HepG2 (cell line): Measurements from ENCODE around the gene SPACA4. TPM values are rescaled to one million over a fixed set of nuclear protein-coding genes. Genes with fewer than 3 reads are reported as not detected.
A peak's percentile ranks its signal among the peaks of the same experiment; 100 is the strongest.

Source experiments
- ATAC-seq: fragments of 200-7000 bp; cut with Tn5 transposase; 3 replicates; pipeline ENCODE4 v1.9.1; 2020; ENCODE audit warnings: mild to moderate bottlenecking, moderate library complexity
- BruUV-seq: library from RNA; stranded (reverse); fragments of 400-500 nt; replicated peaks from 2 replicates; lab custom pipeline; 2021; lab: Mats Ljungman, UMichigan
- CTCF ChIA-PET: fragments of 300-600 bp; formaldehyde crosslinking; extraction: SDS; loops from one replicate; lab custom pipeline; 2021; ENCODE audit warnings: low total read pairs, inconsistent platforms, low intra/inter-chr PET ratio; lab: Yijun Ruan, JAX
- POLR2A ChIA-PET: fragments of 350-600 bp; sonication (Branson Sonifier 250); formaldehyde crosslinking; loops from one replicate; lab custom pipeline; 2020; ENCODE audit warnings: antibody characterized with exemption, inconsistent platforms; lab: Yijun Ruan, JAX
- DNase-seq: peaks from one replicate; pipeline ENCODE4 v3.0.0-alpha.2; 2015; ENCODE audit warnings: low spot score
- FAIRE-seq: peaks from 3 replicates; lab custom pipeline; 2011; peaks lifted over from hg19 to GRCh38; lab: Jason Lieb, UNC
- H2AFZ ChIP-seq: one replicate; pipeline ENCODE4 v1.6.1; 2011; ENCODE audit warnings: low read length, inconsistent platforms
- H3K27ac ChIP-seq: fragments of 300-600 bp; 3 replicates; pipeline ENCODE4 v1.8.0; 2011; ENCODE audit warnings: mixed run types, mild to moderate bottlenecking, mixed read lengths, low read length, inconsistent platforms; ENCODE audit not compliant: insufficient read depth; ENCODE audit errors: extremely low read length
- H3K27me3 ChIP-seq, 2 experiments: fragments of 200-600 bp in 1 of 2; 2 replicates in 1 of 2; 3 replicates in 1 of 2; pipeline versions ENCODE4 v1.6.0 to v1.8.0; 2011; ENCODE audit warnings: low read length in 2 of 2, mild to moderate bottlenecking in 2 of 2, moderate library complexity in 2 of 2, inconsistent platforms in 1 of 2; ENCODE audit not compliant: insufficient read depth in 2 of 2, control insufficient read depth in 1 of 2
- H3K36me3 ChIP-seq, 2 experiments: fragments of 200-600 bp in 1 of 2; replicated peaks in 1 of 2; 2 replicates in 1 of 2; 3 replicates in 1 of 2; pipeline versions ENCODE4 v1.5.1 to v1.8.0; 2011; ENCODE audit warnings: low read length in 2 of 2, inconsistent platforms in 1 of 2; ENCODE audit not compliant: insufficient read depth in 2 of 2, control insufficient read depth in 1 of 2
- H3K4me1 ChIP-seq: 2 replicates; pipeline ENCODE4 v1.5.1; 2012; ENCODE audit warnings: low read length, inconsistent platforms; ENCODE audit not compliant: insufficient read depth
- H3K4me2 ChIP-seq: 2 replicates; pipeline ENCODE4 v1.6.0; 2011; ENCODE audit warnings: low read depth, low read length, inconsistent platforms
- H3K4me3 ChIP-seq, 3 experiments: fragments of 200-600 bp in 1 of 3; sonication (generic), shearing (Covaris generic) in 1 of 3; replicated peaks in 1 of 3; 2 replicates each; pipeline ENCODE4 v1.5.1; 2011 to 2016; ENCODE audit warnings: low read length in 3 of 3, inconsistent platforms in 2 of 3, low read depth in 2 of 3, mild to moderate bottlenecking in 2 of 3, control low read depth in 1 of 3, mixed read lengths in 1 of 3; ENCODE audit not compliant: insufficient read depth in 1 of 3
- H3K79me2 ChIP-seq: one replicate; pipeline ENCODE4 v1.6.1; 2011; ENCODE audit warnings: low read length, inconsistent platforms; ENCODE audit not compliant: insufficient read depth
- H3K9ac ChIP-seq: 2 replicates; pipeline ENCODE4 v1.6.0; 2011; ENCODE audit warnings: mild to moderate bottlenecking, low read depth, low read length, inconsistent platforms; ENCODE audit not compliant: insufficient read depth
- H3K9me3 ChIP-seq: 2 replicates; pipeline ENCODE4 v1.5.1; 2012; ENCODE audit warnings: mild to moderate bottlenecking, low read length
- H4K20me1 ChIP-seq: 2 replicates; pipeline ENCODE4 v1.6.0; 2011; ENCODE audit warnings: inconsistent platforms, mild to moderate bottlenecking, low read length, moderate library complexity; ENCODE audit not compliant: insufficient read depth
- CBFB ChIP-seq: sonication (generic); formaldehyde crosslinking; IDR thresholded peaks from 2 replicates; pipeline ENCODE4 v1.4.0; 2020; ENCODE audit warnings: missing genetic modification reagents
- DRAP1 ChIP-seq: IDR thresholded peaks from 2 replicates; pipeline ENCODE4 v1.6.1; 2016; ENCODE audit warnings: missing genetic modification reagents, missing compliant biosample characterization
- ELK4 ChIP-seq: sonication (generic); formaldehyde crosslinking; IDR thresholded peaks from 2 replicates; pipeline ENCODE4 v1.9.0; 2021; ENCODE audit warnings: missing genetic modification reagents, borderline replicate concordance
- FOXP1 ChIP-seq, 2 experiments: fragments of 450-650 bp in 1 of 2; IDR thresholded peaks; 2 replicates each; pipeline ENCODE4 v1.6.1; 2017 to 2018; ENCODE audit warnings: antibody characterized with exemption in 1 of 2
- GABPA ChIP-seq, 2 experiments: IDR thresholded peaks; 2 replicates each; pipeline ENCODE4 v1.6.1; 2011 to 2016; ENCODE audit warnings: low read depth in 2 of 2, low read length in 1 of 2, missing biosample characterization in 1 of 2, missing genetic modification characterization in 1 of 2
- HES4 ChIP-seq: sonication (generic); formaldehyde crosslinking; IDR thresholded peaks from 2 replicates; pipeline ENCODE4 v1.9.0; 2021; ENCODE audit warnings: mild to moderate bottlenecking, missing genetic modification reagents, borderline replicate concordance
- HNRNPH1 ChIP-seq: fragments of 200-400 bp; formaldehyde crosslinking; optimal IDR thresholded peaks from 2 replicates; pipeline ENCODE3; 2017; ENCODE audit warnings: mild to moderate bottlenecking, low read depth, low read length
- MLXIP ChIP-seq: sonication (generic); formaldehyde crosslinking; IDR thresholded peaks from 2 replicates; pipeline ENCODE4 v1.9.0; 2021; ENCODE audit warnings: missing genetic modification reagents, borderline replicate concordance
- MXI1 ChIP-seq: IDR thresholded peaks from 3 replicates; pipeline ENCODE4 v1.6.1; 2012; ENCODE audit warnings: low read depth, low read length, inconsistent platforms, borderline replicate concordance
- PTBP1 ChIP-seq: fragments of 200-400 bp; formaldehyde crosslinking; IDR thresholded peaks from 2 replicates; pipeline ENCODE4 v1.6.1; 2018; ENCODE audit warnings: low read length, low read depth; ENCODE audit not compliant: poor library complexity, severe bottlenecking
- TARDBP ChIP-seq: sonication (generic); formaldehyde crosslinking; IDR thresholded peaks from 2 replicates; pipeline ENCODE4 v1.8.0; 2022; ENCODE audit warnings: mild to moderate bottlenecking, missing genetic modification reagents
- ZEB1 ChIP-seq: IDR thresholded peaks from 2 replicates; pipeline ENCODE4 v1.6.1; 2012; ENCODE audit warnings: mild to moderate bottlenecking, low read depth, inconsistent platforms; ENCODE audit not compliant: insufficient replicate concordance
- ZIK1 ChIP-seq: sonication (generic); formaldehyde crosslinking; IDR thresholded peaks from 2 replicates; pipeline ENCODE4 v1.5.0; 2020; ENCODE audit warnings: mild to moderate bottlenecking, low read depth, missing genetic modification reagents, borderline replicate concordance
- ZMYM3 ChIP-seq: sonication (generic); formaldehyde crosslinking; IDR thresholded peaks from 2 replicates; pipeline ENCODE4 v1.5.1; 2020; ENCODE audit warnings: mild to moderate bottlenecking, missing genetic modification reagents
- ZNF792 ChIP-seq: IDR thresholded peaks from 2 replicates; pipeline ENCODE4 v1.6.1; 2016
- WGBS: methylation state at CpG from one replicate; pipeline ENCODE4 v1.1.6; 2017; ENCODE audit warnings: low lambda C conversion rate; 5-methylcytosine and 5-hydroxymethylcytosine counted together
- in situ Hi-C: cut with HindIII; loops from 2 replicates; pipeline ENCODE4 v1.10.0; 2017; ENCODE audit warnings: low pct_unique_long_range_greater_than_20kb; ENCODE audit not compliant: extremely low pct_ligation_motif_present
- intact Hi-C: fragments of 100-400 bp; cut with micrococcal nuclease; formaldehyde crosslinking; loops from one replicate; pipeline ENCODE4 v1.10.0; 2022; ENCODE audit not compliant: unreplicated experiment
- polyA plus RNA-seq, 8 experiments: library from polyadenylated mRNA; depleted of rRNA in 3 of 8; stranded (reverse) in 7 of 8; unstranded in 1 of 8; fragments of >200 nt; fragmentation: Illumina TruSeq in 4 of 8; extraction: Trizol in 4 of 8; gene quantifications; 2 replicates each; pipeline versions ENCODE4 v1.2.1 to v1.2.3, GENCODE V29; 2011 to 2016; ENCODE audit warnings: low read depth in 4 of 8, missing spikeins in 1 of 8, mixed read lengths in 1 of 8; ENCODE audit not compliant: insufficient read depth in 1 of 8
- total RNA-seq, 5 experiments: library from RNA; depleted of rRNA; stranded (reverse); fragments of >200 nt; fragmentation: Illumina TruSeq; extraction: Trizol; gene quantifications; 2 replicates each; pipeline ENCODE4 v1.2.3, GENCODE V29; 2016; ENCODE audit warnings: low read depth in 1 of 5
- TF ChIP-seq, protein P1 (sequence below): sonication (generic); formaldehyde crosslinking; IDR thresholded peaks from 2 replicates; pipeline ENCODE4 v1.8.1; 2023; ENCODE audit warnings: missing genetic modification reagents, mild to moderate bottlenecking, borderline replicate concordance
- TF ChIP-seq, protein P2 (sequence below): sonication (generic); formaldehyde crosslinking; IDR thresholded peaks from 2 replicates; pipeline ENCODE4 v1.4.0; 2020; ENCODE audit warnings: missing genetic modification reagents, borderline replicate concordance

The SPACA4 gene
- total and polyA plus RNA-seq, 2 of the 13 experiments (the other 11 are each of a cell fraction or from before 2014, with no cell fraction given), result not detected

GRCh38 chr19:48635263-48635965 lies 28.9 kb downstream of the SPACA4 start:
- H4K20me1 ChIP-seq, result no peaks in the 10 kb centered on the region
- ChIA-PET POLR2A (interaction anchor here (1.8 to 5.8 kb wide), 3 partner anchors 10 to 16 kb away, joined by 15 to 61 read pairs (median 16); partner anchors contain the start of genes CA11, RPL18 and SPHK2), CTCF (no interaction called here)
- peaks cover 83% of the 10 kb centered on the region for H3K4me1 ChIP-seq
- H3K4me3 ChIP-seq, result peak overlapping the region; percentile 56 to 76 (median 59)
- no peak for DNase-seq
- no peaks in the 10 kb centered on the region for H3K36me3 ChIP-seq
- no peaks in the 10 kb centered on the region for H3K9me3 ChIP-seq
- no TSS peak for BruUV-seq
- in situ Hi-C loops, result no loop called here
- peaks cover 0 to 8% of the 10 kb centered on the region in 2 experiments; a peak in 3 of 5 replicates for H3K27me3 ChIP-seq
- intact Hi-C loops, result loop anchor here (2.0 kb wide), 1 partner anchor 17 kb away; the partner anchor contains the start of genes RPL18 and SPHK2
- peak overlapping the region; percentile 78 for H3K9ac ChIP-seq
- no peak for FAIRE-seq
- under 1% methylated on average over 32 of the region's 67 CpGs for WGBS
- H2AFZ ChIP-seq, result no peak overlapping the region
- peak overlapping the region; percentile 90 for H3K27ac ChIP-seq
- H3K79me2 ChIP-seq, result no peaks in the 10 kb centered on the region
- peak overlapping the region; percentile 96 for H3K4me2 ChIP-seq
- peak; percentile 17 for ATAC-seq
- TF ChIP-seq TARDBP (CRISPR knock-in tag) (no peak), ZEB1 (no peak), GABPA (IDR thresholded peaks at IDR 0.05; ENCODE audit: low read depth, low read length) (no peak), GABPA (CRISPR knock-in tag; IDR thresholded peaks at IDR 0.05; ENCODE audit: low read depth) (no peak), ZIK1 (CRISPR knock-in tag) (no peak), PTBP1 (no peak), MLXIP (CRISPR knock-in tag) (no peak), DRAP1 (CRISPR knock-in tag) (no peak), HNRNPH1 (no peak), ELK4 (CRISPR knock-in tag) (no peak), ZNF792 (CRISPR knock-in tag) (no peak), ZMYM3 (CRISPR knock-in tag) (no peak), HES4 (CRISPR knock-in tag) (peak; percentile 75; the same call in 1 of the 2 replicates), FOXP1 (IDR thresholded peaks at IDR 0.05) (no peak), FOXP1 (CRISPR knock-in tag; IDR thresholded peaks at IDR 0.05) (no peak), MXI1 (peak; percentile 34; the same call in 1 of the 3 replicates), CBFB (CRISPR knock-in tag) (no peak)
- TF ChIP-seq, protein P1, sequence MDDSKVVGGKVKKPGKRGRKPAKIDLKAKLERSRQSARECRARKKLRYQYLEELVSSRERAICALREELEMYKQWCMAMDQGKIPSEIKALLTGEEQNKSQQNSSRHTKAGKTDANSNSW (CRISPR knock-in tag), result no peak
- TF ChIP-seq, protein P2, sequence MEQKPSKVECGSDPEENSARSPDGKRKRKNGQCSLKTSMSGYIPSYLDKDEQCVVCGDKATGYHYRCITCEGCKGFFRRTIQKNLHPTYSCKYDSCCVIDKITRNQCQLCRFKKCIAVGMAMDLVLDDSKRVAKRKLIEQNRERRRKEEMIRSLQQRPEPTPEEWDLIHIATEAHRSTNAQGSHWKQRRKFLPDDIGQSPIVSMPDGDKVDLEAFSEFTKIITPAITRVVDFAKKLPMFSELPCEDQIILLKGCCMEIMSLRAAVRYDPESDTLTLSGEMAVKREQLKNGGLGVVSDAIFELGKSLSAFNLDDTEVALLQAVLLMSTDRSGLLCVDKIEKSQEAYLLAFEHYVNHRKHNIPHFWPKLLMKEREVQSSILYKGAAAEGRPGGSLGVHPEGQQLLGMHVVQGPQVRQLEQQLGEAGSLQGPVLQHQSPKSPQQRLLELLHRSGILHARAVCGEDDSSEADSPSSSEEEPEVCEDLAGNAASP (CRISPR knock-in tag), result peak; percentile 42; the same call in 1 of the 2 replicates
